NB4 (cell line): ENCODE results near the gene VEPH1.

Experiments
- POLR2A ChIP-seq: IDR thresholded peaks from 2 replicates; pipeline ENCODE4 v1.6.1; 2011; ENCODE audit warnings: mild to moderate bottlenecking; ENCODE audit not compliant: insufficient read length; ENCODE audit errors: extremely low read depth
- TF ChIP-seq, protein P1 (sequence below): IDR thresholded peaks from one replicate; pipeline ENCODE4 v1.5.1; 2012; ENCODE audit warnings: low read depth, low read length

DNA sequence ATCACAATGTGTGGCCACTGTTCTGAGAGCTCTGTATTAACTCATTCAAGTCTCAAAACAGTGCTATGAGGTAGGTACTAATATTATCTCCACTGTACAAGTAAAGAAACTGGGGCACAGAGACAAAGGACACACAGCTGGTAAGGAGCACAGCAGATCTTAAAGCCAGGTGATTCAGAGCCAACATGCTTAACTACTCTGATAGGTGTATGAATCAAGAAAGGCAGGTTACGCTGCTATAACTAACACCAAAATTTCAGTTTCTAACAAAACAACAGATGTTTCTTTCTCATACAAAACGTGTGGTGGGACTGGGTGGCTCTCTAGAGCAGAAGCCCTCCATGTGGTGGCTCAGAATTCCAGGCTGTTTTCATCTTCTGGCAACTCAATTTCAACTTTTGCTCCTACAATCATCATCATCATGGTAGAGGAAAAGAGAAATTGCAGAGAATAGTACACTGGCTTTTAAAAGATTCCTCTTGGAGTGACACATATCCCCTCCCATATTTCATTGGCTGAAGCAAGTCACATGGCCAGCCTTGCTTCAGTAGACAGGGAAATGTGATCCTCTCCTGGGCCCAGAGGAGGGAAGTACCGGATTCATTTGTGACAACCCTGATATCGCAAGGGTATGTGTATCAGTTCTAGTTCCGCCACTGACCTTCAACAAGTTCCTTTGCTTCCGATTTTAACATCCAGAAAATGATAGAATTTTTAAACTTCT is 192.7 kb downstream of the VEPH1 start:
- TF ChIP-seq, protein P1, sequence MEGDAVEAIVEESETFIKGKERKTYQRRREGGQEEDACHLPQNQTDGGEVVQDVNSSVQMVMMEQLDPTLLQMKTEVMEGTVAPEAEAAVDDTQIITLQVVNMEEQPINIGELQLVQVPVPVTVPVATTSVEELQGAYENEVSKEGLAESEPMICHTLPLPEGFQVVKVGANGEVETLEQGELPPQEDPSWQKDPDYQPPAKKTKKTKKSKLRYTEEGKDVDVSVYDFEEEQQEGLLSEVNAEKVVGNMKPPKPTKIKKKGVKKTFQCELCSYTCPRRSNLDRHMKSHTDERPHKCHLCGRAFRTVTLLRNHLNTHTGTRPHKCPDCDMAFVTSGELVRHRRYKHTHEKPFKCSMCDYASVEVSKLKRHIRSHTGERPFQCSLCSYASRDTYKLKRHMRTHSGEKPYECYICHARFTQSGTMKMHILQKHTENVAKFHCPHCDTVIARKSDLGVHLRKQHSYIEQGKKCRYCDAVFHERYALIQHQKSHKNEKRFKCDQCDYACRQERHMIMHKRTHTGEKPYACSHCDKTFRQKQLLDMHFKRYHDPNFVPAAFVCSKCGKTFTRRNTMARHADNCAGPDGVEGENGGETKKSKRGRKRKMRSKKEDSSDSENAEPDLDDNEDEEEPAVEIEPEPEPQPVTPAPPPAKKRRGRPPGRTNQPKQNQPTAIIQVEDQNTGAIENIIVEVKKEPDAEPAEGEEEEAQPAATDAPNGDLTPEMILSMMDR, result no peak
- TF ChIP-seq POLR2A, result no peak
